GM23338 (cell line): ENCODE data around the gene SLC30A1.

ENCODE experiments used
- CTCF ChIP-seq, 2 experiments: fragments of 200-600 bp in 1 of 2; sonication (generic) in 1 of 2; conservative IDR thresholded peaks; 2 replicates each; pipeline versions ENCODE4 v1.5.1 to v1.6.1; 2016 to 2017; ENCODE audit warnings: antibody characterized with exemption in 2 of 2, low read depth in 2 of 2, mild to moderate bottlenecking in 2 of 2, moderate library complexity in 1 of 2
- ETS1 ChIP-seq: IDR thresholded peaks from 2 replicates; pipeline ENCODE4 v1.6.1; 2016; ENCODE audit warnings: antibody characterized with exemption
- EZH2 ChIP-seq: fragments of 200-600 bp; sonication (generic); IDR thresholded peaks from one replicate; pipeline ENCODE4 v1.8.0; 2017; ENCODE audit warnings: antibody characterized with exemption, mild to moderate bottlenecking, low read depth; ENCODE audit not compliant: unreplicated experiment
- EZH2phosphoT487 ChIP-seq: fragments of 200-600 bp; sonication (generic); IDR thresholded peaks from one replicate; pipeline ENCODE4 v1.8.1; 2018; ENCODE audit warnings: antibody characterized with exemption; ENCODE audit not compliant: unreplicated experiment
- POLR2AphosphoS5 ChIP-seq: IDR thresholded peaks from 2 replicates; pipeline ENCODE4 v1.6.1; 2016; ENCODE audit warnings: antibody characterized with exemption, low read depth

- no peak for TF ChIP-seq CTCF (conservative IDR thresholded peaks at IDR 0.05; ENCODE audit: low read depth in 2 of 2)
- no peak for TF ChIP-seq EZH2
- TF ChIP-seq POLR2AphosphoS5, result no peak
- TF ChIP-seq ETS1, result no peak
- no peak for TF ChIP-seq EZH2phosphoT487
Observed at GRCh38 chr1:211564084-211564483, 14.9 kb downstream of the SLC30A1 start.
